ENCODE data around the gene CUZD1.

CUZD1 gene

GRCh38 chr10:122856902-122857301 is 11.2 kb upstream of the CUZD1 start:
- no peaks in the 10 kb centered on the region for H3F3A ChIP-seq (ENCODE audit: insufficient read depth, low read length)
- no peak overlapping the region for H3K27ac ChIP-seq (ENCODE audit: low read depth, low read length, poor library complexity, severe bottlenecking)
- H3K9me2 ChIP-seq (ENCODE audit: low read depth, low read length), result no peaks in the 10 kb centered on the region
- no peak overlapping the region for H3K4me3 ChIP-seq (ENCODE audit: low read depth, low read length, poor library complexity, severe bottlenecking)
- TF ChIP-seq EZH2 (IDR thresholded peaks at IDR 0.05; ENCODE audit: borderline replicate concordance, low read length), result no peak
- TF ChIP-seq CTCF (IDR thresholded peaks at IDR 0.05; ENCODE audit: low read length), result no peak
- H3K4me2 ChIP-seq (ENCODE audit: low read length), result no peak overlapping the region
- H2AFZ ChIP-seq (ENCODE audit: low read length), result no peak overlapping the region
- no peaks in the 10 kb centered on the region; the same call in 1 of the 2 replicates for H3K79me2 ChIP-seq (ENCODE audit: insufficient read depth, low read length)
- H3K9ac ChIP-seq (ENCODE audit: low read length), result no peak overlapping the region
- peaks cover 31% of the 10 kb centered on the region for H3K36me3 ChIP-seq (ENCODE audit: insufficient read depth, low read length)
- H3K9me3 ChIP-seq (ENCODE audit: low read length), result no peaks in the 10 kb centered on the region
- no peaks in the 10 kb centered on the region for H4K20me1 ChIP-seq (ENCODE audit: insufficient read depth, low read length)
- H3K27me3 ChIP-seq (ENCODE audit: insufficient read depth, low read length), result no peaks in the 10 kb centered on the region
- no peaks in the 10 kb centered on the region for H3K4me1 ChIP-seq (ENCODE audit: insufficient read depth, low read length, severe bottlenecking)

- Histone ChIP-seq H4K20me1 (ENCODE audit: insufficient read depth, low read length) (no peaks in the 10 kb centered on the region), H3K9me2 (ENCODE audit: low read depth, low read length) (no peaks in the 10 kb centered on the region), H3K27ac (ENCODE audit: low read depth, low read length, poor library complexity, severe bottlenecking) (no peak overlapping the region), H3K9me3 (ENCODE audit: low read length) (no peaks in the 10 kb centered on the region), H3K9ac (ENCODE audit: low read length) (no peak overlapping the region), H3K4me2 (ENCODE audit: low read length) (no peak overlapping the region), H3F3A (ENCODE audit: insufficient read depth, low read length) (no peaks in the 10 kb centered on the region), H3K4me3 (ENCODE audit: low read depth, low read length, poor library complexity, severe bottlenecking) (no peak overlapping the region), H3K79me2 (ENCODE audit: insufficient read depth, low read length) (no peaks in the 10 kb centered on the region), H3K4me1 (ENCODE audit: insufficient read depth, low read length, severe bottlenecking) (no peaks in the 10 kb centered on the region), H3K36me3 (ENCODE audit: insufficient read depth, low read length) (peaks cover 31% of the 10 kb centered on the region), H3K27me3 (ENCODE audit: insufficient read depth, low read length) (no peaks in the 10 kb centered on the region), H2AFZ (ENCODE audit: low read length) (no peak overlapping the region)
- TF ChIP-seq EZH2 (IDR thresholded peaks at IDR 0.05; ENCODE audit: borderline replicate concordance, low read length) (no peak), CTCF (IDR thresholded peaks at IDR 0.05; ENCODE audit: low read length) (no peak)
Measured at GRCh38 chr10:122855745-122856144, 10.1 kb upstream of the CUZD1 start.

GRCh38 chr10:122854648-122855047 is 9.0 kb upstream of the CUZD1 start:
- H3K9ac ChIP-seq (ENCODE audit: low read length), result no peak overlapping the region
- H3K27ac ChIP-seq (ENCODE audit: low read depth, low read length, poor library complexity, severe bottlenecking), result no peak overlapping the region
- H3K9me3 ChIP-seq (ENCODE audit: low read length), result no peaks in the 10 kb centered on the region
- H2AFZ ChIP-seq (ENCODE audit: low read length), result no peak overlapping the region
- no peaks in the 10 kb centered on the region for H3K9me2 ChIP-seq (ENCODE audit: low read depth, low read length)
- peaks cover 31% of the 10 kb centered on the region for H3K36me3 ChIP-seq (ENCODE audit: insufficient read depth, low read length)
- H3K4me2 ChIP-seq (ENCODE audit: low read length), result no peak overlapping the region
- H4K20me1 ChIP-seq (ENCODE audit: insufficient read depth, low read length), result no peaks in the 10 kb centered on the region
- H3K27me3 ChIP-seq (ENCODE audit: insufficient read depth, low read length), result no peaks in the 10 kb centered on the region
- no peak overlapping the region for H3K4me3 ChIP-seq (ENCODE audit: low read depth, low read length, poor library complexity, severe bottlenecking)
- no peaks in the 10 kb centered on the region for H3K79me2 ChIP-seq (ENCODE audit: insufficient read depth, low read length)
- TF ChIP-seq CTCF (IDR thresholded peaks at IDR 0.05; ENCODE audit: low read length) (no peak), EZH2 (IDR thresholded peaks at IDR 0.05; ENCODE audit: borderline replicate concordance, low read length) (no peak)
- no peaks in the 10 kb centered on the region for H3K4me1 ChIP-seq (ENCODE audit: insufficient read depth, low read length, severe bottlenecking)
- no peaks in the 10 kb centered on the region for H3F3A ChIP-seq (ENCODE audit: insufficient read depth, low read length)
